Measurements from ENCODE around the gene UNC13C.

UNC13C gene

DNA sequence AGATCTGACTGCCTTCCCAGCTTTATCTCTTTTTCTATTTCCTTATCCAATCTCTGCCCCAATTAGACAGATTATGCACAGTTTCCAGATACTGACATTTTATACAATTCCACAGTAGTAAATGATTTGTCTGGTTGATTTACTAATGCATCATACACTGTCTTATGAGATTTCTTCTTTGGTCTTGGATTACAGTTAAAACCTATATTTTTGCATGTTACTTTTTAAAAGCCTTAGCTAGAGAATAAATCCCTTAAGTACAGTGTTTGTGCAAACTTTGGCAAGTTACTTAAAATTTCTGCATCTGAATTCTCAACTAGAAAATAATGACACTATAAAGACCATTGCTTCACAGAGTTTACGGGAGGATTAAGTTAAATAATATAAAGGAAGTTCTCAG lies 6.0 kb downstream of the UNC13C start:
- no peaks in the 10 kb centered on the region for H3K36me3 Mint-ChIP-seq (ENCODE audit: low read depth)
- H3K9me3 Mint-ChIP-seq = no peaks in the 10 kb centered on the region

DNA sequence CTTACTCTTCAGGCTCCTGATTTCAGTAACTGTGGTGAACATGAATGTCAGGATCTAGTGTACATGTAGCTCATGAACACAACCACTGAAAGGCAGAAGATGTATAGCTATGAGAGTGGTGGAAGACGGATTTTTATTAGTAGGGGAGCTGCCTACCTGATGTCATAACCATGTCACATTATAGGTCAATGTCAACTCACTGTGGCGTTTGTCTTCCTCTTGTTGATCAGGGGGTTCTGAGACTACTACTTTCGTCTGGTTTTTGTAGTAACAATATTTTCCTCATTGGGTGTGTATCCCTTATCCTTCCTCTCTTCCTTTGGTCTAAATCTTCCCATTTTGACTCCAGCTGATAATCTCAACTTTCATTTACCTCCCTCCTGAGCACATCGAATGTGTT lies 7.3 kb downstream of the UNC13C start:
- no peaks in the 10 kb centered on the region for H3K9me3 Mint-ChIP-seq
- peaks cover 3% of the 10 kb centered on the region for H3K27me3 Mint-ChIP-seq
- H3K4me1 Mint-ChIP-seq (ENCODE audit: low read depth) = no peaks in the 10 kb centered on the region

More for the DNA sequence above, 6.0 kb downstream of the UNC13C start:
- Mint-ChIP-seq H3K4me3 (no peak overlapping the region), H3K27ac (no peak overlapping the region), H3K4me1 (ENCODE audit: low read depth) (no peaks in the 10 kb centered on the region), H3K27me3 (peaks cover 6% of the 10 kb centered on the region)

DNA sequence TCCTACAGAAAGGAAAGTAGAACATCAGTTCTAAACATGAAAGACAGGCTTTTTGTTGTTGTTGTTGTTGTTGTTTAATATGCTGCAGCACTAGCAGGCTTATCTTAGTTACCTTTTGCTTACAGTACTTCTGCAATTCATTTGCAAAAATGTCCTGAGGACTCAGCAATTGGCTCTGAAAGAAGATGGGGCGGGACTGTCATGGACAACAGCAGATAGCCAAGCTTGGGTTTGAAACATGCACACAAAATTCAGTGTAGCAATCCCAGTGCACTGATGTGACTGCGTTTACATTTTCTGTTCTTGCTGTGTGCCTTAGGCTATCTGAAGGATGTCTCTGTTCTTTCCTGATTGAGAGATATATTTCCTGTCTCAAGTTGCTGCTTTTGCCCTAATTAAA lies 9.2 kb downstream of the UNC13C start:
- Mint-ChIP-seq H3K4me3 (no peak overlapping the region), H3K27me3 (no peaks in the 10 kb centered on the region), H3K27ac (no peak overlapping the region), H3K9me3 (no peaks in the 10 kb centered on the region), H3K36me3 (ENCODE audit: low read depth) (no peaks in the 10 kb centered on the region), H3K4me1 (ENCODE audit: low read depth) (no peaks in the 10 kb centered on the region)

More for the DNA sequence above, 7.3 kb downstream of the UNC13C start:
- Mint-ChIP-seq H3K27ac (no peak overlapping the region), H3K4me3 (no peak overlapping the region), H3K36me3 (ENCODE audit: low read depth) (no peaks in the 10 kb centered on the region)

DNA sequence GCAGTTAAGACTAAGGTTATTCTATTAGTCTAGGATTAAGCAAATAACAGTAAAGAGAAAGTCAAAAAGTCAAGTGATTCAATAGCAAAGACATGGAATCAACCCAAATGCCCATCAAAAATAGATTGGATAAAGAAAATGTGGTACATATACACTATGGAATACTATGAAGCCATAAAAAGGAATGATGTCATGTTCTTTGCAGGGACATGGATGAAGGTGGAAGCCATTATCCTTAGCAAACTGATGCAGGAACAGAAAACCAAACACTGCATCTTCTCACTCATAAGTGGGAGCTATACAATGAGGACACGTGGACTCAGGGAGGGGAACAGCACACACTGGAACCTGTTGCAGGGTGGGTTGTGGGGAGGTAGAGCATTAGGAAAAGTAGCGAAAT lies 29.0 kb downstream of the UNC13C start:
- Mint-ChIP-seq H3K4me3 (no peak overlapping the region), H3K27me3 (no peaks in the 10 kb centered on the region), H3K27ac (no peak overlapping the region), H3K9me3 (no peaks in the 10 kb centered on the region), H3K4me1 (ENCODE audit: low read depth) (no peaks in the 10 kb centered on the region), H3K36me3 (ENCODE audit: low read depth) (no peaks in the 10 kb centered on the region)

DNA sequence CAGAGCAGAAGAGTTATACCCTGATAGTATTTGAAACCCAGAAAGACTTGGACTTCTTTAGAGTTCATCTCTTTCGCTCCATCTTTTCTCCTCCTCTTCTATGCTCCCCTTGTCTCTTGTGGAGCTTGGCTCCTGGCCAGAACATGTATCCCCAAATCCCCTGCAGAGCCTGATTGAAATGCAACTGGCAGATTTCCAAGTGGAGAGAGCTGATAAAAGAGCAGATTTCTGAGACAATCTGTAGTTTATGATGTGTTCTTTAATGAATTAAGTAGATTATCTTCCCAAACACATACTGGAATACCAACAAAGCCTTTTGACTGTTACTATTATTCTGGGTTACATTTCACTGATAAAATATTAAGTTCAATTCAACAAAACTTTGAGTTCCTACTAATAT lies 33.4 kb downstream of the UNC13C start:
- no peaks in the 10 kb centered on the region for H3K4me1 Mint-ChIP-seq (ENCODE audit: low read depth)
- H3K27ac Mint-ChIP-seq = no peak overlapping the region

DNA sequence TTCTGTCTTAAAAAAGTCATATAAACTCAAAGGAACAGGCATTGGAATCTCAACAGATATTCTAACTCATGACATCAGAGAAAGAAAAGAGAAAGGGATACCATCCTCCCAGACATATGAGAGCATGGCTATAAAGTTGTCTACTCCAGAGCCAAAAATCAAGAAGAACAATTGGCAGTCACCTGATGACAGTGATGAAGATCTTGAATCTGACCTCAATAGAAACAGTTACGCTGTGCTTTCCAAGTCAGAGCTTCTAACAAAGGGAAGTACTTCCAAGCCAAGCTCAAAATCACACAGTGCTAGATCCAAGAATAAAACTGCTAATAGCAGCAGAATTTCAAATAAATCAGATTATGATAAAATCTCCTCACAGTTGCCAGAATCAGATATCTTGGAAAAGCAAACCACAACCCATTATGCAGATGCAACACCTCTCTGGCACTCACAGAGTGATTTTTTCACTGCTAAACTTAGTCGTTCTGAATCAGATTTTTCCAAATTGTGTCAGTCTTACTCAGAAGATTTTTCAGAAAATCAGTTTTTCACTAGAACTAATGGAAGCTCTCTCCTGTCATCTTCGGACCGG lies 35.9 kb downstream of the UNC13C start:
- H3K9me3 Mint-ChIP-seq = peaks cover 9% of the 10 kb centered on the region
- no peaks in the 10 kb centered on the region for H3K36me3 Mint-ChIP-seq (ENCODE audit: low read depth)
- H3K4me3 Mint-ChIP-seq = no peak overlapping the region
- no peaks in the 10 kb centered on the region for H3K4me1 Mint-ChIP-seq (ENCODE audit: low read depth)
- H3K27ac Mint-ChIP-seq = no peak overlapping the region
- no peaks in the 10 kb centered on the region for H3K27me3 Mint-ChIP-seq

More for the DNA sequence above, 33.4 kb downstream of the UNC13C start:
- no peaks in the 10 kb centered on the region for H3K27me3 Mint-ChIP-seq
- no peaks in the 10 kb centered on the region for H3K36me3 Mint-ChIP-seq (ENCODE audit: low read depth)
- H3K9me3 Mint-ChIP-seq = peaks cover 9% of the 10 kb centered on the region
- no peak overlapping the region for H3K4me3 Mint-ChIP-seq

DNA sequence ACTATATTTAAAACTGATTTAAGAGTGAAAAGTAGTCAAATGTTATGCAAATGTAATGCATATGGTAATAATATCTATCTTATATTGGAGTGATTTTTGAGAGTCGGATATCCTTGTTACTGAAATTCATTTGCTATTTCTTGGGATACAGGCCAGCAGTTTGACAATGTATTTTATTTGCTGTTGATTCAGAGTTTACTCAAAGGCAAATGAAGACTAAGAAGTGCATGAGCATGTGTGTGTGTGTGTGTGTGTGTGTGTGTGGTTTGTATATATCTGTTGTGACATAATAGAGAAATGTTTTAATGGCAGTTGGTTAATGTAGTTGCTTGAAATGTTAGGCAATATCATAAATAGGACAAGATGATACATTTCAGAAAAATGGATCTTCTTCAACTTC lies 39.0 kb downstream of the UNC13C start:
- Mint-ChIP-seq H3K27ac (no peak overlapping the region), H3K9me3 (peaks cover 9% of the 10 kb centered on the region), H3K36me3 (ENCODE audit: low read depth) (no peaks in the 10 kb centered on the region), H3K27me3 (no peaks in the 10 kb centered on the region), H3K4me1 (ENCODE audit: low read depth) (no peaks in the 10 kb centered on the region), H3K4me3 (no peak overlapping the region)

DNA sequence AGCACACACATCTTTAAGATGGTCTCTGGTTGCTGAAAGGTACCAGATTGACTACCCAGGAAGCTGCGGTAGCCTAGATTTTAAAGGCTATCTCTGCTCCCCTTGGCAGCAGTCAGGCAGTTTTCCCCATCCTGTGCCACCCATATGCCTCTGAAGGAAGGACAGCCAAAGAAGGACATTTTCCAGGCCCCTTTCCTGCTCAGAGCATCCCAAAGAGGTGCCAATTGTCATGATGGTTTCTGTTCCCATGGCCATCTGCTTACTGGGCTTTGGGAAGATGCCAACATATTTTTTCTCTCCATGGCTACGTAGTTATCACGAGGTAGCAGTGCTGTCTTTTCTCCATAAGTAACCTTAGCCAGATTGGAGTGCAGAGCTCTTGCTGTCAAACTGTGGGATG lies 39.7 kb downstream of the UNC13C start:
- Mint-ChIP-seq H3K27ac (no peak overlapping the region), H3K27me3 (no peaks in the 10 kb centered on the region), H3K4me1 (ENCODE audit: low read depth) (no peaks in the 10 kb centered on the region), H3K9me3 (peaks cover 13% of the 10 kb centered on the region), H3K36me3 (ENCODE audit: low read depth) (no peaks in the 10 kb centered on the region), H3K4me3 (no peak overlapping the region)

DNA sequence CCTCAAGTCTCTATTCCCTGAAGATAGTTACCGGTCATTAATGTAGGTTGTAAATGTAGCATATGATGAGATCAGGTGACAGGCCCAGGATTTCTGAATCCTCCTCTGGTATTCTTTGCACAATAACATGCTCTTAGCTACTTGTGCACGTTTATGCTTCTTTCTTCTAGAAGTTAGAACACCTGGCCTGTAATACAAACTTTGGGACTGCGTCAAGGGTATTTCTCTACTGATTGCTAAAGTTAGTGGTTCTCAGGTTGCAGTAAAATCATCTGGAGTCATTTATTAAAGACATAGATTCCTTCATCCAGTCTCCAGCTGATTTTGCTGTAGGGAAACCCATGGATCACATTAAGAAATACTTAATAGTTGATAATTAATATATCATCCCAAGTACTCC lies 48.0 kb downstream of the UNC13C start:
- Mint-ChIP-seq H3K4me1 (ENCODE audit: low read depth) (no peaks in the 10 kb centered on the region), H3K36me3 (ENCODE audit: low read depth) (no peaks in the 10 kb centered on the region), H3K9me3 (peaks cover 7% of the 10 kb centered on the region), H3K27me3 (no peaks in the 10 kb centered on the region), H3K27ac (no peak overlapping the region), H3K4me3 (no peak overlapping the region)

DNA sequence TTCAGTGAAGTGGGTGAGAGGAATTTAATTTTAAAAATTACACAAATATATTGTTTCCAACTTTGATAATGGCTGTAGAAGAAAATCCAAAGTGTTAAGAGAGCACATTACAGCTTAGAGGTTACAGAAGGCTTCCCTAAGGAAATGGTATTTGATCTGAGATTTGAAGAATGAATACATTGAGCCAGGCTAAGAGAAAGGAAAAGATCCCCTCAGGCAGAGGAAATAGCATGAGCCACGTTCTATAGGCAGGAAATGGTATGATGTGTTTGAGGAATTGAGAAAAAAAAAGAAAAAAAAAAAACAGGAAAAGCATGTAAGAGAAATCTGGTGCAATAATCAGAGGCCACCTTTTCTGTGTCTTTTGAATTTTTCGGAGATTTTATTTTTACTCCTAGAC lies 48.6 kb downstream of the UNC13C start:
- H3K4me3 Mint-ChIP-seq = no peak overlapping the region
- H3K9me3 Mint-ChIP-seq = peaks cover 7% of the 10 kb centered on the region
- no peaks in the 10 kb centered on the region for H3K36me3 Mint-ChIP-seq (ENCODE audit: low read depth)
- no peaks in the 10 kb centered on the region for H3K4me1 Mint-ChIP-seq (ENCODE audit: low read depth)
- no peaks in the 10 kb centered on the region for H3K27me3 Mint-ChIP-seq
- no peak overlapping the region for H3K27ac Mint-ChIP-seq

DNA sequence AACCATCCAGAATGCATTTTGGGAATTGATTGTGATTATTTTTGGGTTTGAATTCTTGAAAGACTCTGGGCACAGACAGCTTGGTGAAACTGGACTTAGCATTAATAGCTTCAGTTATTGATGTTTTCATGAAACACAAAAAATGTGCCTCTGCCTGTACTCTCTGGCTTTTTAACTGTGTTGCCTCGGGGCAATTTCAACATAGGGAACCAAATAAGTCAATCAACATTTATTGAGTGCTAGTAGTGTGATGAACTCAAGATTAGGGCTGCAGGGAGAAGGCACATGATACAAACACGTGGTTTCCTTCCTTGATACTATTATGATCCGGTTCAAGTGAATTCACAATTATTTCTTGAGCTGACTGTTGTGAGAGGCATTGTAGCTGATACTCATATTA lies 50.8 kb downstream of the UNC13C start:
- no peak overlapping the region for H3K4me3 Mint-ChIP-seq
- no peaks in the 10 kb centered on the region for H3K36me3 Mint-ChIP-seq (ENCODE audit: low read depth)
- peaks cover 3% of the 10 kb centered on the region for H3K9me3 Mint-ChIP-seq
- H3K27ac Mint-ChIP-seq = no peak overlapping the region
- H3K27me3 Mint-ChIP-seq = no peaks in the 10 kb centered on the region
- H3K4me1 Mint-ChIP-seq (ENCODE audit: low read depth) = no peaks in the 10 kb centered on the region

DNA sequence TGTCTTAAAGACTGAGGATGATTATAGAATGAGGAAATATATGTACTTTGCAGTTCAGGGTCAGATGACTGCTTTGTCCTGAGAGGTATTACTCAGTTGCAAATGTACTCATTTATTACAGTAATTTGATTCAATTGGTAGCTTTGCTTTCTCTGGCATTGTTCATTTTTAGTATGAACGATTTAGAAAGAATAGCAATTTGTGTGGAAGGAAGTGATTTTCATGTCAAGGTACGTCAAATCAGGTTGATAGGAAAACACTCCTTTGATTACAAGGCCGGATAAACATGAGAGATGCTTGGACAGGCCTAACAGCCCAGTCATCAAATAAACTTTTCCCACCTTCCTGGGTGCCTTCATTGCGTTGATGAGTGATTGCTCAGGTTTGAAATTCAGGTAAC lies 53.8 kb downstream of the UNC13C start:
- Mint-ChIP-seq H3K4me3 (no peak overlapping the region), H3K36me3 (ENCODE audit: low read depth) (no peaks in the 10 kb centered on the region), H3K27ac (no peak overlapping the region), H3K27me3 (no peaks in the 10 kb centered on the region), H3K4me1 (ENCODE audit: low read depth) (no peaks in the 10 kb centered on the region), H3K9me3 (peaks cover 3% of the 10 kb centered on the region)

DNA sequence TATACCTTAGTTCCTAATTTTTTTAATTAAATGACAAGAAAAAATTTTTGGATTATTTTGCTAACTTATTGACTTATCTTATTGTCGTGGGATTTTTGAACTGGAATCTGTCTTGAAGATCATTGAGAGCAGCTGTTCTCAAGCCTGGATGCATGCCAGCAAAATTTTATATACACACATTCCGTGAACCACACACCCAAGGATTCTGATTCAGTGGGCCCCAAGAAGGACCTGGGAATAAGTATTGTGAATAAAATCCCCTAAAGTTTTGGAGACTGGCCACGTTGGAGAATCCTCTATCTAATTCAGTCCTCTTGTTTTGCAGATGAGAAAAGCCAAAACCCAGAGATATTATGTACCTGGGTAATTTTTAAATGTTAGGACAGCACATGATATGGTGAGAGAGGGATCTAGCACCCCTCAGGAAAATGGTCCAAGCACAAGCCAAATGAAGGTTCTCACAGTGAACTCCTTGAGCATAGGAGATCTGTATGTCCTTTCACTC lies 55.2 kb downstream of the UNC13C start:
- Mint-ChIP-seq H3K4me1 (ENCODE audit: low read depth) (no peaks in the 10 kb centered on the region), H3K27me3 (no peaks in the 10 kb centered on the region)

DNA sequence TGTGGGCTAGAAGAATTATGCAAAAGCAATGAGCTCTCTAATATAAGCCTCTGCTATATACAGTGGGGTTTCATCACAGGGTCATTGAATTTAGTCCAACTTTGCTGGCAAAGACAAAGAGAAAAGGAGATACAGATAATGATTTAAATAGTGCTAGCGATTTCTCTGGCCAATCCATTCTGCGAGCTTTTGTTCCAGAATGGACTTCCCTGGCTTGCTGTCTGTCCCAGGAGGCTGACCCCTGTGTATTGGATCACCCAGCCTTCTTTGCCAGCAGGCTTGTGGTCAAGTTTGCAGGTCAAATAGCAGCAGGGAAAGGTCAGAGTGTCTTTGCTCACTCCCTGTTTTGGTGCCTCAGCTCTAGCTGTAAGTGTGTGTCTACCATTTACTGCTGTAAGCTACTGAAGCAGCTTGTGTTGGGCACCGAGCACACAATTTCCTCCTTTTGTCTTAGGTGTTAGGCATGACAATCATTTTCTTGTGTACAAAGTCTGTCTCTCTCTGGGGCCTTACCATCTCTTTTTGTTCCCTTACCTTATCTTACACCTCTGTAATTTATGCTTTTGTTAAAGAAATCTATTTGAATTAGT lies 55.7 kb downstream of the UNC13C start:
- Mint-ChIP-seq H3K4me1 (ENCODE audit: low read depth) (no peaks in the 10 kb centered on the region), H3K4me3 (no peak overlapping the region), H3K27ac (no peak overlapping the region), H3K9me3 (peaks cover 3% of the 10 kb centered on the region), H3K27me3 (no peaks in the 10 kb centered on the region), H3K36me3 (ENCODE audit: low read depth) (no peaks in the 10 kb centered on the region)

More for the DNA sequence above, 55.2 kb downstream of the UNC13C start:
- Mint-ChIP-seq H3K9me3 (peaks cover 3% of the 10 kb centered on the region), H3K27ac (no peak overlapping the region), H3K4me3 (no peak overlapping the region), H3K36me3 (ENCODE audit: low read depth) (no peaks in the 10 kb centered on the region)

DNA sequence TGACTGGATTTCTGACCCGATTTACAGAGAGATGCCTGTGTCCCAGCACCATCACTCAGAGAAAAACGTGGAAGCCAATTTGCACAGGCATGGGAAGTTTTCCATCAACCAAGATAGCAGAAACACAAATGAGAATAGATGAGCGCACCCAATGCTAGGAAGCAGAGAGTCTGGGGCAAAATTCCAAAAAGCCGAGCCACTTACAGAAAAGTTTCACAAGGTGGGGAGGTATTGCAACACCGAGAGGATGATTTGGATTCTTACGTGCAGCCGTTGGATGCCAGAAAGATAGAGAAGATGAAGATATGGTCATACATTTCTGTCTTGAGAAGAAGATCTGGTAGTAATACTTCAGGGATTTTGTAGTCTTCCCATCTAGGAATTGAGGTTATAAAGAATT lies 57.4 kb downstream of the UNC13C start:
- Mint-ChIP-seq H3K9me3 (no peaks in the 10 kb centered on the region), H3K4me3 (no peak overlapping the region), H3K4me1 (ENCODE audit: low read depth) (no peaks in the 10 kb centered on the region), H3K27ac (no peak overlapping the region), H3K27me3 (no peaks in the 10 kb centered on the region), H3K36me3 (ENCODE audit: low read depth) (no peaks in the 10 kb centered on the region)

DNA sequence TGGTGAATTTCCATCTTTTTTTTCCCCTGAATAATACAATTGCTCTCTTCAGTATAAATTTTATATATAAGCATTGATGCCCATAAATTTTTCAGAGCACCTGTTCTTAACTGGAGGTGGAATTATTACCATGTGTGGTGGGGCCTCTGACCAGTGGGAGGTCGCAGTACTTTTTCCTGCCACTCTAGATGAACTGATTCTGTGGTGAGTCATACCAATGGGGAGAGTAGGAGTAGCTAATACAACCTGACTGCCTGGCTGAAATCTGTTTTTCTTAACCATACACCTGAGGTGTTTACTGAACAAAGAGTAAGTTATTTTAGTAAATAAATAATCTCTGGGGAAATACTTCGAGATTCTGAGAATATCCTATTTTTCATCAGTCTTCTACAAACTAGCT lies 67.2 kb downstream of the UNC13C start:
- H3K4me1 Mint-ChIP-seq (ENCODE audit: low read depth) = no peaks in the 10 kb centered on the region
- no peak overlapping the region for H3K4me3 Mint-ChIP-seq
- H3K36me3 Mint-ChIP-seq (ENCODE audit: low read depth) = no peaks in the 10 kb centered on the region
- H3K27me3 Mint-ChIP-seq = no peaks in the 10 kb centered on the region
- peaks cover 2% of the 10 kb centered on the region for H3K9me3 Mint-ChIP-seq
- no peak overlapping the region for H3K27ac Mint-ChIP-seq

Data from stimulated activated naive CD8-positive, alpha-beta T cell treated with anti-CD3 and anti-CD28 coated beads, Interleukin-15, Interleukin-2, amounts not matched to agents 100 ng/mL and 50 ng/mL, for 24 hours (primary cell).